SU-DHL-6 (cell line): ENCODE data around the gene SCN8A.

Experiments
- H2AFZ ChIP-seq: fragments of 200-600 bp; sonication (generic); 2 replicates; pipeline ENCODE4 v1.6.1; 2014; ENCODE audit warnings: low read depth, mild to moderate bottlenecking, moderate library complexity, mixed read lengths, antibody characterized with exemption, low read length; ENCODE audit not compliant: severe bottlenecking
- H3F3A ChIP-seq: fragments of 200-600 bp; shearing (Covaris generic); 2 replicates; pipeline ENCODE4 v1.6.0; 2016; ENCODE audit warnings: antibody characterized with exemption, mild to moderate bottlenecking; ENCODE audit not compliant: insufficient read depth
- H3K27ac ChIP-seq: fragments of 200-600 bp; sonication (generic); 2 replicates; pipeline ENCODE4 v1.5.1; 2016; ENCODE audit warnings: low read depth, mild to moderate bottlenecking, low read length, moderate library complexity, mixed read lengths
- H3K27me3 ChIP-seq: fragments of 200-600 bp; sonication (generic), shearing (Covaris generic); 2 replicates; pipeline ENCODE4 v1.6.0; 2014; ENCODE audit warnings: mild to moderate bottlenecking, low read length
- H3K36me3 ChIP-seq: fragments of 200-600 bp; sonication (generic); 2 replicates; pipeline ENCODE4 v1.6.1; 2014; ENCODE audit warnings: mild to moderate bottlenecking, low read length, mixed read lengths
- H3K4me2 ChIP-seq: fragments of 300-600, 200-600 bp; shearing (Covaris generic), sonication (generic); 2 replicates; pipeline ENCODE4 v1.6.0; 2014; ENCODE audit warnings: low read length, low read depth, mild to moderate bottlenecking; ENCODE audit not compliant: poor library complexity, severe bottlenecking
- H3K4me3 ChIP-seq: fragments of 200-600 bp; sonication (generic); 2 replicates; pipeline ENCODE4 v1.5.1; 2014; ENCODE audit warnings: antibody characterized with exemption, low read length, mild to moderate bottlenecking, mixed read lengths; ENCODE audit not compliant: insufficient read depth, poor library complexity, severe bottlenecking
- H3K79me2 ChIP-seq: fragments of 200-600 bp; sonication (generic); 2 replicates; pipeline ENCODE4 v1.6.1; 2014; ENCODE audit warnings: mild to moderate bottlenecking, low read length, moderate library complexity; ENCODE audit not compliant: insufficient read depth
- H3K9ac ChIP-seq: fragments of 200-600 bp; sonication (generic); 2 replicates; pipeline ENCODE4 v1.7.0; 2014; ENCODE audit warnings: mild to moderate bottlenecking, low read length
- H3K9me2 ChIP-seq: fragments of 200-600 bp; sonication (generic); replicated peaks from 2 replicates; pipeline ENCODE4 v1.6.1; 2014; ENCODE audit warnings: low read length; ENCODE audit not compliant: insufficient read depth
- H3K9me3 ChIP-seq: fragments of 200-600 bp; sonication (generic); 2 replicates; pipeline ENCODE4 v1.6.1; 2014; ENCODE audit warnings: low read length, mixed read lengths; ENCODE audit not compliant: insufficient read depth
- H4K20me1 ChIP-seq: fragments of 200-600 bp; sonication (generic); 2 replicates; pipeline ENCODE4 v1.6.1; 2014; ENCODE audit warnings: low read depth, mild to moderate bottlenecking, antibody characterized with exemption, low read length, moderate library complexity, mixed read lengths
- CTCF ChIP-seq: fragments of 200-600 bp; sonication (generic); IDR thresholded peaks from one replicate; pipeline ENCODE4 v1.5.1; 2017; ENCODE audit warnings: antibody characterized with exemption, mild to moderate bottlenecking, low read length, moderate library complexity; ENCODE audit not compliant: insufficient read depth, poor library complexity, severe bottlenecking
- EZH2phosphoT487 ChIP-seq: fragments of 200-600 bp; sonication (generic), shearing (Covaris generic); conservative IDR thresholded peaks from 2 replicates; pipeline ENCODE4 v1.6.1; 2018; ENCODE audit warnings: mild to moderate bottlenecking, antibody characterized with exemption, low read length, moderate library complexity, mixed read lengths

SCN8A gene

GRCh38 chr12:51820526-51821439 is 229.8 kb downstream of the SCN8A start:
- peak overlapping the region; percentile 43 for H3K4me2 ChIP-seq

GRCh38 chr12:51821440-51822260 is 230.6 kb downstream of the SCN8A start:
- Histone ChIP-seq H3K4me2 (no peak overlapping the region), H3K27me3 (no peaks in the 10 kb centered on the region), H3K9me3 (no peaks in the 10 kb centered on the region), H3K79me2 (no peaks in the 10 kb centered on the region), H4K20me1 (no peaks in the 10 kb centered on the region), H3K27ac (no peak overlapping the region), H3F3A (no peaks in the 10 kb centered on the region), H3K9me2 (no peaks in the 10 kb centered on the region), H3K36me3 (no peaks in the 10 kb centered on the region), H2AFZ (no peak overlapping the region), H3K9ac (no peak overlapping the region), H3K4me3 (no peak overlapping the region)
- TF ChIP-seq EZH2phosphoT487 (no peak), CTCF (no peak)

More at GRCh38 chr12:51820526-51821439, 229.8 kb downstream of the SCN8A start:
- Histone ChIP-seq H2AFZ (no peak overlapping the region), H3K9me3 (no peaks in the 10 kb centered on the region), H4K20me1 (no peaks in the 10 kb centered on the region), H3K9ac (peak overlapping the region; percentile 24; the same call in 1 of the 2 replicates), H3K27me3 (no peaks in the 10 kb centered on the region), H3K79me2 (no peaks in the 10 kb centered on the region), H3K4me3 (no peak overlapping the region), H3F3A (no peaks in the 10 kb centered on the region), H3K27ac (no peak overlapping the region), H3K9me2 (no peaks in the 10 kb centered on the region), H3K36me3 (no peaks in the 10 kb centered on the region)
- TF ChIP-seq EZH2phosphoT487 (no peak), CTCF (peak; percentile 49)

- H2AFZ ChIP-seq: no peak overlapping the region
- H3K36me3 ChIP-seq: no peaks in the 10 kb centered on the region
- no peak overlapping the region for H3K4me3 ChIP-seq
- H3K9me3 ChIP-seq: no peaks in the 10 kb centered on the region
- H3K4me2 ChIP-seq: no peak overlapping the region
- no peaks in the 10 kb centered on the region for H4K20me1 ChIP-seq
- H3K27ac ChIP-seq: no peak overlapping the region
- no peaks in the 10 kb centered on the region for H3K9me2 ChIP-seq
- H3K79me2 ChIP-seq: no peaks in the 10 kb centered on the region
- TF ChIP-seq CTCF: no peak
- no peak for TF ChIP-seq EZH2phosphoT487
- no peak overlapping the region for H3K9ac ChIP-seq
- no peaks in the 10 kb centered on the region for H3K27me3 ChIP-seq
- no peaks in the 10 kb centered on the region for H3F3A ChIP-seq
These were observed 231.2 kb downstream of the SCN8A start for GRCh38 chr12:51822261-51822616.
